Measurements from ENCODE around the gene TRAPPC8.
A peak's percentile ranks its signal among the peaks of the same experiment; 100 is the strongest.
"Not testable (repeated sequence)": the region's sequence is repeated elsewhere in the genome, so short reads cannot be mapped to it uniquely, and the experiment has no call there.

Gene TRAPPC8

GRCh38 chr18:31942999-31943877 is at the start of gene TRAPPC8:
Gene TRAPPC8 (minus strand): TSS chr18:31943128. CDS start chr18:31942764, 364 bp downstream.
- peak; percentile 98 for DNase-seq

GRCh38 chr18:31990823-31991222 is 47.9 kb upstream of the TRAPPC8 start:
- no peak for DNase-seq

- DNase-seq: no peak
Measured at GRCh38 chr18:31983976-31984375, 41.0 kb upstream of the TRAPPC8 start.

GRCh38 chr18:31983020-31983419 is 40.1 kb upstream of the TRAPPC8 start:
- DNase-seq: no peak

- no peak for DNase-seq
Measured at GRCh38 chr18:31980863-31981262, 37.9 kb upstream of the TRAPPC8 start.

- DNase-seq: no peak
Measured at GRCh38 chr18:31979714-31980113, 36.8 kb upstream of the TRAPPC8 start.

- DNase-seq: no peak
Measured at GRCh38 chr18:31978616-31979015, 35.7 kb upstream of the TRAPPC8 start.

GRCh38 chr18:31977270-31977872 is 34.4 kb upstream of the TRAPPC8 start:
- DNase-seq: peak; percentile 41

- DNase-seq: no peak
Measured at GRCh38 chr18:31976242-31976641, 33.3 kb upstream of the TRAPPC8 start.

GRCh38 chr18:31973929-31974546 is 31.1 kb upstream of the TRAPPC8 start:
- DNase-seq: no peak

- no peak for DNase-seq
Measured at GRCh38 chr18:31970617-31971016, 27.7 kb upstream of the TRAPPC8 start.

GRCh38 chr18:31965316-31965970 is 22.5 kb upstream of the TRAPPC8 start:
- no peak for DNase-seq

- no peak for DNase-seq
Measured at GRCh38 chr18:31957728-31958127, 14.8 kb upstream of the TRAPPC8 start.

- DNase-seq: peak; percentile 30
Measured at GRCh38 chr18:31954349-31954748, 11.4 kb upstream of the TRAPPC8 start.

GRCh38 chr18:31953699-31954098 is 10.8 kb upstream of the TRAPPC8 start:
- DNase-seq: not testable (repeated sequence)

GRCh38 chr18:31952223-31952622 is 9.3 kb upstream of the TRAPPC8 start:
- no peak for DNase-seq

GRCh38 chr18:31950583-31950982 is 7.7 kb upstream of the TRAPPC8 start:
- DNase-seq: no peak

- DNase-seq: not testable (repeated sequence)
Measured at GRCh38 chr18:31948349-31948748, 5.4 kb upstream of the TRAPPC8 start.

GRCh38 chr18:31946305-31947046 is 3.5 kb upstream of the TRAPPC8 start:
- no peak for DNase-seq

- DNase-seq: no peak
Measured at GRCh38 chr18:31943878-31944816, 1.2 kb upstream of the TRAPPC8 start.

- peak; percentile 27 for DNase-seq
Measured at GRCh38 chr18:31942291-31942998, 483 bp downstream of the TRAPPC8 start.

Data from fibroblast of skin of right biceps (primary cell).